K562 (cell line): Measurements from ENCODE around the gene SPRYD3. TPM values are rescaled to one million over a fixed set of nuclear protein-coding genes. Genes with fewer than 3 reads are reported as not detected.
A peak's percentile ranks its signal among the peaks of the same experiment; 100 is the strongest.

Experiments
- C11orf30 ChIP-seq: fragments of 450-650 bp; IDR thresholded peaks from 2 replicates; pipeline ENCODE4 v1.6.1; 2016; ENCODE audit warnings: low read depth, mild to moderate bottlenecking
- CHD7 ChIP-seq: fragments of 200-600 bp; sonication (generic); IDR thresholded peaks from one replicate; pipeline ENCODE4 v1.6.1; 2012; ENCODE audit warnings: mild to moderate bottlenecking, low read depth, low read length, inconsistent platforms
- E2F4 ChIP-seq: sonication (generic); formaldehyde crosslinking; IDR thresholded peaks from 2 replicates; pipeline ENCODE4 v1.8.0; 2022; ENCODE audit warnings: mild to moderate bottlenecking, low read depth, missing genetic modification reagents
- E4F1 ChIP-seq: fragments of 250-450 bp; sonication (Bioruptor Pico); IDR thresholded peaks from 2 replicates; pipeline ENCODE4 v1.5.0; 2021; ENCODE audit warnings: mild to moderate bottlenecking, borderline replicate concordance
- GATAD2A ChIP-seq: fragments of 450-650 bp; IDR thresholded peaks from 2 replicates; pipeline ENCODE4 v1.6.1; 2017
- NFATC3 ChIP-seq: fragments of 450-650 bp; IDR thresholded peaks from 2 replicates; pipeline ENCODE4 v1.6.1; 2017; ENCODE audit warnings: mild to moderate bottlenecking
- PBX2 ChIP-seq, 2 experiments: IDR thresholded peaks in 1 of 2; conservative IDR thresholded peaks in 1 of 2; 2 replicates each; pipeline ENCODE4 v1.6.1; 2016; ENCODE audit warnings: low read depth in 2 of 2, mild to moderate bottlenecking in 1 of 2, missing compliant biosample characterization in 1 of 2, missing genetic modification characterization in 1 of 2, moderate library complexity in 1 of 2
- polyA plus RNA-seq, 8 experiments: library from polyadenylated mRNA; depleted of rRNA in 4 of 8; stranded (reverse) in 5 of 8; unstranded in 3 of 8; fragments of >200 nt; fragmentation: Nextera tagmentation in 2 of 8; fragmentation: Illumina TruSeq in 1 of 8; extraction: Ambion mirVana in 2 of 8; extraction: Trizol in 1 of 8; gene quantifications; 2 replicates each; pipeline versions ENCODE4 v1.2.1 to v1.2.3, GENCODE V29; 2011 to 2014; ENCODE audit warnings: inconsistent platforms in 1 of 8, missing spikeins in 1 of 8
- total RNA-seq, 7 experiments: library from RNA; depleted of rRNA in 6 of 7; stranded (reverse); fragments of >200 nt in 6 of 7; fragmentation: Illumina TruSeq in 2 of 7; extraction: Trizol in 2 of 7; gene quantifications; 2 replicates each; pipeline versions ENCODE4 v1.2.1 to v1.2.3, GENCODE V29; 2011 to 2021; ENCODE audit warnings: low replicate concordance in 1 of 7

Gene SPRYD3
- total and polyA plus RNA-seq, 9 of the 15 experiments (the other 6 are each of a cell fraction or from before 2014, with no cell fraction given) = 1.5 to 13.6 (median 7.6) TPM

GRCh38 chr12:53054112-53054878 is 24.9 kb downstream of the SPRYD3 start (continued):
- TF ChIP-seq E2F4 (CRISPR knock-in tag) = no peak
- no peak for TF ChIP-seq E4F1 (CRISPR knock-in tag)
- no peak for TF ChIP-seq PBX2 (CRISPR knock-in tag; IDR thresholded peaks at IDR 0.05; ENCODE audit: low read depth)
- peak; percentile 59 for TF ChIP-seq PBX2 (tag; conservative IDR thresholded peaks at IDR 0.05; ENCODE audit: low read depth)
- TF ChIP-seq GATAD2A = 0 out of 2 replicates have a peak, but pooled peaks have one; percentile 53
- no peak for TF ChIP-seq C11orf30
- TF ChIP-seq CHD7 = no peak
- no peak for TF ChIP-seq NFATC3
